Neuron (in vitro differentiated cells): Measurements from ENCODE around the gene TCEAL8.
"Not testable (repeated sequence)": the region's sequence is repeated elsewhere in the genome, so short reads cannot be mapped to it uniquely, and the experiment has no call there.

Experiments
- H2AFZ ChIP-seq: one replicate; pipeline ENCODE4 v1.6.1; 2013; ENCODE audit warnings: low read depth, mild to moderate bottlenecking, inconsistent platforms, low read length, moderate library complexity
- H3K27me3 ChIP-seq: one replicate; pipeline ENCODE4 v1.6.1; 2013; ENCODE audit warnings: low read length; ENCODE audit not compliant: insufficient read depth
- H3K36me3 ChIP-seq: one replicate; pipeline ENCODE4 v1.6.1; 2013; ENCODE audit warnings: low read length; ENCODE audit not compliant: insufficient read depth
- H3K4me1 ChIP-seq: one replicate; pipeline ENCODE4 v1.6.1; 2013; ENCODE audit warnings: low read length; ENCODE audit not compliant: insufficient read depth
- H3K4me3 ChIP-seq: 2 replicates; pipeline ENCODE4 v1.5.1; 2013; ENCODE audit warnings: mild to moderate bottlenecking, low read length, moderate library complexity
- H3K9me3 ChIP-seq: one replicate; pipeline ENCODE4 v1.6.1; 2013; ENCODE audit warnings: low read length

The TCEAL8 gene

GRCh38 chrX:103248553-103248952 lies 6.4 kb downstream of the TCEAL8 start:
- peaks cover 2% of the 10 kb centered on the region for H3K4me1 ChIP-seq

GRCh38 chrX:103240155-103240554 lies 14.8 kb downstream of the TCEAL8 start:
- Histone ChIP-seq H3K9me3 (no peaks in the 10 kb centered on the region), H3K27me3 (peaks cover 8% of the 10 kb centered on the region), H3K36me3 (no peaks in the 10 kb centered on the region), H2AFZ (no peak overlapping the region), H3K4me1 (no peaks in the 10 kb centered on the region), H3K4me3 (no peak overlapping the region)

More at GRCh38 chrX:103248553-103248952, 6.4 kb downstream of the TCEAL8 start:
- Histone ChIP-seq H3K36me3 (no peaks in the 10 kb centered on the region), H3K9me3 (no peaks in the 10 kb centered on the region), H3K4me3 (no peak overlapping the region), H2AFZ (no peak overlapping the region), H3K27me3 (no peaks in the 10 kb centered on the region)

GRCh38 chrX:103236296-103236695 lies 18.7 kb downstream of the TCEAL8 start:
- Histone ChIP-seq H3K4me3 (no peak overlapping the region), H2AFZ (no peak overlapping the region), H3K4me1 (no peaks in the 10 kb centered on the region), H3K36me3 (no peaks in the 10 kb centered on the region), H3K9me3 (no peaks in the 10 kb centered on the region), H3K27me3 (peaks cover 2% of the 10 kb centered on the region)

GRCh38 chrX:103235608-103236007 lies 19.3 kb downstream of the TCEAL8 start:
- H3K27me3 ChIP-seq, H3K4me3 ChIP-seq, H3K4me1 ChIP-seq, H2AFZ ChIP-seq, H3K36me3 ChIP-seq, H3K9me3 ChIP-seq: not testable (repeated sequence)

- H3K4me1 ChIP-seq = no peaks in the 10 kb centered on the region
- H2AFZ ChIP-seq = no peak overlapping the region
- no peak overlapping the region for H3K4me3 ChIP-seq
- H3K27me3 ChIP-seq = peaks cover 11% of the 10 kb centered on the region
- no peaks in the 10 kb centered on the region for H3K36me3 ChIP-seq
- no peaks in the 10 kb centered on the region for H3K9me3 ChIP-seq
These were observed 20.1 kb downstream of the TCEAL8 start for GRCh38 chrX:103234869-103235268.

- Histone ChIP-seq H3K4me1 (no peaks in the 10 kb centered on the region), H3K4me3 (no peak overlapping the region), H3K36me3 (no peaks in the 10 kb centered on the region), H2AFZ (no peak overlapping the region), H3K9me3 (no peaks in the 10 kb centered on the region), H3K27me3 (peaks cover 17% of the 10 kb centered on the region)
These were observed 21.7 kb downstream of the TCEAL8 start for GRCh38 chrX:103233263-103233662.

GRCh38 chrX:103225918-103226317 lies 29.0 kb downstream of the TCEAL8 start:
- H3K27me3 ChIP-seq = peaks cover 13% of the 10 kb centered on the region
- H3K4me1 ChIP-seq, H3K36me3 ChIP-seq, H3K9me3 ChIP-seq, H3K4me3 ChIP-seq, H2AFZ ChIP-seq: not testable (repeated sequence)

GRCh38 chrX:103220511-103221323 lies 34.2 kb downstream of the TCEAL8 start:
- Histone ChIP-seq H3K4me3 (no peak overlapping the region), H3K4me1 (peaks cover 5% of the 10 kb centered on the region), H3K27me3 (no peaks in the 10 kb centered on the region), H3K36me3 (peaks cover 14% of the 10 kb centered on the region), H2AFZ (no peak overlapping the region), H3K9me3 (no peaks in the 10 kb centered on the region)

GRCh38 chrX:103215425-103215991 lies 39.4 kb downstream of the TCEAL8 start:
- peaks cover 14% of the 10 kb centered on the region for H3K36me3 ChIP-seq
- peak overlapping the region; percentile 84 for H3K4me3 ChIP-seq
- no peaks in the 10 kb centered on the region for H3K9me3 ChIP-seq
- H3K4me1 ChIP-seq = peaks cover 5% of the 10 kb centered on the region
- H2AFZ ChIP-seq = peak overlapping the region; percentile 71
- H3K27me3 ChIP-seq = no peaks in the 10 kb centered on the region

GRCh38 chrX:103214870-103215424 lies 40.0 kb downstream of the TCEAL8 start, which contains the start of gene BEX4:
TSS of gene BEX4 (plus strand) at chrX:103215108. CDS start at chrX:103216154, 1,046 bp downstream.
- Histone ChIP-seq H2AFZ (peak within 1 kb of the TSS; percentile 71), H3K36me3 (peaks cover 14% of the 10 kb centered on the region), H3K9me3 (no peaks in the 10 kb centered on the region), H3K4me1 (peaks cover 5% of the 10 kb centered on the region), H3K27me3 (no peaks in the 10 kb centered on the region), H3K4me3 (peak within 1 kb of the TSS; percentile 84)

GRCh38 chrX:103212749-103213457 lies 42.1 kb downstream of the TCEAL8 start:
- H2AFZ ChIP-seq = no peak overlapping the region
- peaks cover 5% of the 10 kb centered on the region for H3K4me1 ChIP-seq
- no peaks in the 10 kb centered on the region for H3K9me3 ChIP-seq
- H3K36me3 ChIP-seq = peaks cover 14% of the 10 kb centered on the region
- no peak overlapping the region for H3K4me3 ChIP-seq
- no peaks in the 10 kb centered on the region for H3K27me3 ChIP-seq

GRCh38 chrX:103211012-103211715 lies 43.8 kb downstream of the TCEAL8 start:
- H3K27me3 ChIP-seq = no peaks in the 10 kb centered on the region
- no peak overlapping the region for H3K4me3 ChIP-seq
- peaks cover 4% of the 10 kb centered on the region for H3K4me1 ChIP-seq
- H2AFZ ChIP-seq = no peak overlapping the region
- peaks cover under 1% of the 10 kb centered on the region for H3K36me3 ChIP-seq
- H3K9me3 ChIP-seq = no peaks in the 10 kb centered on the region
